HG02973 (cell line): ENCODE results near the gene TMEM98.
"Not testable (repeated sequence)": the region's sequence is repeated elsewhere in the genome, so short reads cannot be mapped to it uniquely, and the experiment has no call there.

Source experiments
- ATAC-seq: cut with Tn5 transposase; IDR thresholded peaks from one replicate; pipeline ENCODE4 v1.9.1; 2021; ENCODE audit warnings: moderate library complexity; ENCODE audit not compliant: unreplicated experiment

The TMEM98 gene

GRCh38 chr17:32941419-32942032 is 13.6 kb downstream of the TMEM98 start:
- ATAC-seq = no peak

- no peak for ATAC-seq
These were observed 15.3 kb downstream of the TMEM98 start for GRCh38 chr17:32943206-32943605.

GRCh38 chr17:32943647-32944191 is 15.8 kb downstream of the TMEM98 start:
- no peak for ATAC-seq

DNA sequence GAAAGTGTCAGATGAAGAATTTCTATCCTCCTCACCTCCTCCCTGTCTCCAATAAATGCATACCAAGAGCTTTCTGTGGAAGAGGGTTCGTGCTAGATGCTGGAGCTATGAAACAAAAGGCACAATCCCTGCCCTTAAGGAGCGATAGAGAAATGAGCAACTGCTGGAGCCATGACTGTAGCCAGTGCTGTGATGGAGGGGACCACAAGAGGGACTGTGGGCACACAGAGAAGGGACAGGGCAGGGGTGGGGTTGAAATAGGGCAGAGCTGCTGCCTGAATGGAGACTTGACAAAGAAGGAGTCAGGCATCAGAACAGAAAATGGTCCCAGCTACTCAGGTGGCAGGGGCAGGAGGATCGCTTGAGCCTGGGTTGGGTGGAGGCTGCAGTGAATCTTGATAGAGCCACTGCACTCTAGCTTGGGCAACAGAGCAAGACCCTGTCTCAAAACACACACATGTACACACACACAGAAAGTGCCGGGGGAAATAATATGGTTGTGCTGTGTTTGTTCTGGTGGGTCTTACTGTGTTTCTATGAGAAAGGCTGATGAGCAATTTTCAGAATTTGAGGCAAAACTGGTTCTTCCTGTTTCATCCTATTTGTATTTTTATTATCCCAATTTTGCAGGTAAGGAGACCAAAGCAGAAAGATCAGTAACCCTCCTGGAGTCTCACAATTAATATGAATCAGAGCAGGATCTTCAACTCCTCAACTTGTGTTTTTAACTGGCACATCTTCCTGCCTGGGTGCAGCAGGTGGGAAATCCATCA is 16.5 kb downstream of the TMEM98 start:
- no peak for ATAC-seq

DNA sequence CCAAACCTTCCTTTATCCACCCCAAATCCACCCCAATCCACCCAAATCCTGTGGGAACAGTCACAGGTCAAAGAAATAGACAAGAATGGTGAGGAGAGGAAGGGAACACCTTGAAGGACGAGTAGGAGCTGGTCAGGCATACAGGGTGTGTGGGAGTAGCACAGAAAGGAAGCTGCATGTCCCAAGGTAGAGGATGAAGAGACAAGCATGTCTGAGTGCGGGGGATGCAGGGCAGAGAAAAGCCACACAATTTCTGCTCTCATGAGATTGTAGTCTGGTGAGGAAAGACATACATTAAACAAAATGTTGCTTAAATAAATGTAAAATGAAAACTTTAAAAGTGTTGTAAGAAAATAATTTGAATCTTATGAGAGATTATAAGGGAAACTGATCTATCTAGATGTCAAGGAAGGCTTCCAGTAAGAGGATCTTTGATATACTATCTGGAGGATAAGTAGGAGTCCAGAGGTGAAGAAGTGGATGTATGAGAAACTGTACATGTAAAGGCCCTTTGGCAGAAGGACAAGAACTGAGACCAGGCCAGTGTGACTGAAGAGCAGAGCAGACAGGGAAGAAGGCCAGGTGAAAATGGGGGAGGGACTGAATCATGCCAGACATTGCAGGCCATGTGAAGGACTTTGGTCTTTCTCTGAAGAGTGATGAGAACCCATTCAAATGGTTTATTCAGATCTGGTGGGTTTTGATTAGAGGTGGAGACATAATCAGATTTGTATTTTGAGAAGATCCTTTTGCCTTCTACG is 18.6 kb downstream of the TMEM98 start:
- ATAC-seq = no peak

DNA sequence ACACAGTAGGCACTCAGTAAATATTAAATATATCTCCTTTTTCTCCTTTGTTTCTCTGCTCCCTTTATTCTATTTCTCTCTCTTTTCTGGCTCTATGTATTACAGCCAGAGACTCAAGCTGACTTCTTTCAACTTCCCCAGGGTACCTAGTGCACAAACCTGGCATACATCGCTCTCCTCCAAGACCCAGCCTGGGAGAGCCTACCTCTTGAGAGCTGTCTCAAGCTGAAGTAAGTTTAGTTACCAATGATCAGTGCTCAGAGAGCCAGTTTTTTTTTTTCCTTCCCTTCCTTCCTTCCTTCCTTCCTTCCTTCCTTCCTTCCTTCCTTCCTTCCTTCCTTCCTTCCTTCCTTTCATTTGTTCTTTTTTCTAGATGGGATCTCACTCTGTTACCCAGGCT is 19.8 kb downstream of the TMEM98 start:
- no peak for ATAC-seq

DNA sequence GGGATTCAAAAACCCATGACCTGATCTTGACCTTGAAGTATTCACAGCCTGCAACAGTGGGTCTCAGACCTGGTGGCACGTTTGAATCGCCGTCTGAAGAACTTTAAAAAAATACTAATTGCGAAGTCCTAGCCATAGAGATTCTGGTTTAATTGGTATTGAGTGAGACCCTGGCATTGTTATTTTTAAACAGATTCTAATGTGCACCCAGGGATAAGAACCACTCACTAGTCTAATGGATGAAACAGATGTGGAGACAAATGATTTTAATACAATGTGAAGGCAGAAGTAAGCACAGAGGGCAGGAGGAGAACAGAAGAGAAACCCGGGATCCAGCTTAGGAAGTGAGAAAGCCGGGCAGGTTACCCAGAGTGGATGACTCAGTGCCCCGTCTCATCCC is 21.2 kb downstream of the TMEM98 start:
- no peak for ATAC-seq

DNA sequence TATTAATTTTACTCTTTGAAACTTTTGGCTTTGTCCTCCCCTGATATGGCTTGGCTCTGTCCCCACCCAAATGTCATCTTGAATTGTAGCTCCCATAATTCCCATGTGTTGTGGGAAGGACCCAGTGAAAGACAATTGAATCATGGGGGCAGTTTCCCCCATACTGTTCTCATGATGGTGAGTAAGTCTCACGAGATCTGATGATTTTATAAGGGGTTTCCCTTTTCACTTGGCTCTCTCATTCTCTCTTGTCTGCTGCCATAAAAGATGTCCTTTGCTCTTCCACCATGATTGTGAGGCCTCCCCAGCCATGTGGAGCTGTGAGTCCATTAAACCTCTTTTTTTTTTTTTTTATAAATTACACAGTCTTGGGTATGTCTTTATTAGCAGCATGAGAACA is 24.5 kb downstream of the TMEM98 start:
- ATAC-seq = not testable (repeated sequence)

DNA sequence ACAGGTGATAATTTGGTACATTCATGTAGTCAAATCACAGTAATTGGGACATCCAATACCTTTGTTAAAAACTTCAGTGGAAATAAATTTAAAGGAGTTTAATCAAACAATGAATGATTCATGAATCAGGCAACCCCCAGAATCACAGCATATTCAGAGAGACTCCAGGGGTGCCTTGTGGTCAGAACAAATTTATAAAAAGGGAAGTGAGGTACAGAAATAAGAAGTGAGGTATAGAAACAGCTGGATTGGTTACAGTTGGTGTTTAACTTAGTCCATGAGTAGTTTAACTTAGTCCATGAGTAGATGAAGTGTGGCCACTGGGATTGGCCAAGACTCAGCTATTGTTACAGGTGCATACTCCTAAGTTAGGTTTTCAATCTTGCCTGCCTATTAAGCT is 25.1 kb downstream of the TMEM98 start:
- ATAC-seq = no peak

- ATAC-seq = no peak
These were observed 25.9 kb downstream of the TMEM98 start for GRCh38 chr17:32953857-32954256.

DNA sequence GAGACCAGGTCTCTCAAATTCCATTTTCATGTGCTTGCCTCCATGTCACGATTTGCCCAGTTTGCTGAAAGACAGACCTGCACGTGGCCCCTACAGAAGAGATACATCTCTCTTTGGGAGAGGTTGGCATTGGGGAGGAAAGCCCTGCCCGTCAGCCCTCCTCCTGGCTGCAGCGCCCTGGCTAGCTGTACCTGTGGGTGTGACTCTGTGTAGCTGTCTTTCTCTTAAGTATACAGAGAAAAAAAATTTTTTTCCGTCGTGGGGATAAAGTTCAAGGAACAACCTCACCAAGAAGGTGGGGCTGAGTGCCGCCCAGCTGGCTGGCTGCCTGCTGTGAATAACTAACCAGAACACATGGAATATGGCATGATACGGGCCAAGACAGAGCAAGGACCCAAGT is 26.5 kb downstream of the TMEM98 start:
- ATAC-seq = no peak

- no peak for ATAC-seq
These were observed 27.2 kb downstream of the TMEM98 start for GRCh38 chr17:32955155-32955554.

DNA sequence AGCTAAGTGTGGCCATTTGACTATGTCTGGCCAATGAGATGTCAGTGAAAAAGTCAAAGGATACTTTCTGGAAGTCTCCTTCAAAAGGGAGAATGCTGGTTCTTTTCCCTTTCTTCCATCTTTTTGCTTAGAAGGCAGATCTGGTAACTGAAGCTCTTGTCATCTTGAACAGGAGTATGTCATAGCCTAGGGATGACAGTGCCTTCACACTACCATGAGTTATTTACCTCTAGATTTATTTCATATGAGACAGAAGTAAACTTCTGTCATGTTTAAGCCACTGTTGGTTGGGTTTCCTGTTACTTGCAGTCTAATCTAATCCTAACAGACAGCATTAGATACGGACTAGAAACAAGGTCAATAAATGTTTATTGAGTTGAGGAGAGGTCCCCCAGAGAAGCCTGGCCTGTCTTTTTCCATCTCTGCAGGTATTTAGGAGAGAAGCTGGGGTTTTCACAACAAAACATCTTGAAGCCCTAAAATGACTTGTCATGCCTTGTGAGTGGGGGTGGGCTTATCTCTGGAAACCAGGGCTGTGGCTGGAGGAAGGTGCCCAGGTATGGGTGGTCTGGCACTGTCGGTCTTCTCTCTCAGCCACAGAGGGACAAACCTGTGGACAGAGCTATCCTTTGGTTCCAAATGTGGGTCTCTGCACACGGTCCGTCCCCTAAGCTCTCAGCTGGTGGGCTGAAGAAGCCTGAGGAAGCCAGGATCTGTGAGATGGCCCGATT is 28.5 kb downstream of the TMEM98 start:
- ATAC-seq = no peak

- no peak for ATAC-seq
These were observed 30.5 kb downstream of the TMEM98 start for GRCh38 chr17:32958418-32958817.

DNA sequence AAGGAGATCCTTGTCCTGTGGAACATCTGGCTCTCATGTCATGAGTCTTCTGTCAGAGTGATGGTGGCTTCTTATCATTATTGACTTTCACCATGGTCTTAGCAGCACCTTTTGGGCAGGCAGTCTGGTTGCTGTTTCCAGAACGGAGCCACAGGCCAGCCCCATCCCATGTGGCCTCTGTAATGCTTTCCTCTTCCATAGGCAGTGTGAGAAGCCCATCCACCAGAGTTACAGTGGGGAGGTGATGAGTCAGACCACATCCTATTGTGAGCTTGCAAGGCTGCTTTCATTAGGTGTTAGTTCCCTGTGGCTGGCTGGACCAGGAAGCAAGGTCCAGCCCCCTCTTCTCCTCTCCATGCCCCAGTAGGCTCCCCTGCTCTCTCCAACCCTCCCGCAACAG is 32.9 kb downstream of the TMEM98 start:
- no peak for ATAC-seq

GRCh38 chr17:32962320-32962711 is 34.4 kb downstream of the TMEM98 start:
- no peak for ATAC-seq

GRCh38 chr17:32964541-32964940 is 36.6 kb downstream of the TMEM98 start:
- no peak for ATAC-seq

GRCh38 chr17:32969231-32969630 is 41.3 kb downstream of the TMEM98 start:
- ATAC-seq = not testable (repeated sequence)

DNA sequence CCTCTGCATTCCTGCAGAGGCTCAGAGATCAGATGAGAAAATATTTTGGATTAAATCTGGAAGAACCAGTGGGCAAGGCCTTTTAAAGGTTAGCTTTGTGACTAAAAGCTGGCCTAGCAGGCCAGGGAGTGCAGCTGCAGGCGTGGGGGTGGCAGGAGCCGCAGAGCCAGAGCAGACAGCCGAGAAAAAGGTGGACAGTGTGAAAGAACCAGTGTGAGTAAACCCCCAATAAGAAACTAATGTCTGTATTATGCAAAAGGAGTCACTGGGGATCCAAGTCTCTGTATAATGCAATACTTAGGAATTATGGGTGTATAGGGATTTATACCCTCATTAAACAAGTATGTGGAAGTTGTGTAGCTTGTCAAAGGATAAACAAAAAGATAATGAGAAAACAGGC is 42.3 kb downstream of the TMEM98 start:
- no peak for ATAC-seq

DNA sequence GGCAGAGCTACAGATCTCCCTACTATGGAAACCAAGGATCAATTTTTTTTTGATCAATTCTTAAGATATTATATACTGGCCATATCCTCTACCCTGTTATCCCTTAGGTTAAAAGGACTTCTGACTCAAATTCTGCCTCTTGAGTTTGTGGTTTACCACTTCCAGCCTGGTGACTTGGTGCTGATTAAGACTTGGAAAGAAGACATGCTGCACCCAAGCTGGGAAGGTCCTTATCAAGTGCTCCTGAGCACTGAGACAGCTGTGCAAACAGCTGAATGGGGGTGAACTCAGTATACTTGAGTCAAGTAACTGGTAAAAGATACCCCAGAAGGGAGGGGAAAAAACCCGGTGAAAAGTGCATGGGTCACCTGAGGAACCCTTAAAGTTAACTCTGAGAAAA is 43.2 kb downstream of the TMEM98 start:
- ATAC-seq = no peak

GRCh38 chr17:32976131-32976530 is 48.2 kb downstream of the TMEM98 start:
- no peak for ATAC-seq
